Suprapubic skin (tissue), 4 donors: ENCODE measurements around the gene CANT1. TPM values are rescaled to one million over a fixed set of nuclear protein-coding genes. Genes with fewer than 3 reads are reported as not detected.

Experiments
- DNase-seq, 2 donors: peaks; one replicate each; pipeline ENCODE4 v3.0.0-alpha.2; 2019; ENCODE audit warnings: low spot score in 2 of 2
- H3K27ac ChIP-seq: fragments of 200-600 bp; sonication (generic); one replicate; pipeline ENCODE4 v1.5.1; 2019
- H3K27me3 ChIP-seq: fragments of 200-600 bp; sonication (generic); one replicate; pipeline ENCODE4 v1.5.1; 2019
- H3K36me3 ChIP-seq: fragments of 200-600 bp; sonication (generic); one replicate; pipeline ENCODE4 v1.5.1; 2019
- H3K4me1 ChIP-seq: fragments of 200-600 bp; sonication (generic); one replicate; pipeline ENCODE4 v1.5.1; 2019
- H3K4me3 ChIP-seq: fragments of 200-600 bp; sonication (generic); one replicate; pipeline ENCODE4 v1.5.1; 2019; ENCODE audit warnings: mild to moderate bottlenecking
- H3K9me3 ChIP-seq: fragments of 200-600 bp; sonication (generic); one replicate; pipeline ENCODE4 v1.5.1; 2019
- CTCF ChIP-seq, 2 donors: fragments of 200-600 bp in 1 of 2; fragments of 450-650 bp in 1 of 2; sonication (generic) in 1 of 2; IDR thresholded peaks; one replicate each; pipeline ENCODE4 v1.5.1; 2016 to 2019; ENCODE audit warnings: antibody characterized with exemption in 2 of 2, mild to moderate bottlenecking in 1 of 2, moderate library complexity in 1 of 2
- EP300 ChIP-seq: sonication (generic); formaldehyde crosslinking; IDR thresholded peaks from one replicate; pipeline ENCODE4 v1.6.1; 2017; ENCODE audit warnings: antibody characterized with exemption
- POLR2A ChIP-seq, 2 donors: fragments of 450-650 bp; IDR thresholded peaks; one replicate each; pipeline ENCODE4 v1.6.1; 2017; ENCODE audit warnings: antibody characterized with exemption in 2 of 2, mild to moderate bottlenecking in 2 of 2, moderate library complexity in 2 of 2
- POLR2AphosphoS5 ChIP-seq, 3 donors: sonication (generic); formaldehyde crosslinking; IDR thresholded peaks; one replicate each; pipeline ENCODE4 v1.6.1; 2017; ENCODE audit warnings: antibody characterized with exemption in 3 of 3
- WGBS: methylation state at CpG from one replicate; pipeline ENCODE4 v1.1.5; 2018; 5-methylcytosine and 5-hydroxymethylcytosine counted together
- total RNA-seq, 4 donors: library from RNA; depleted of rRNA; stranded (reverse); fragments of >200 nt; gene quantifications; one replicate each; pipeline ENCODE4 v1.1.0, GENCODE V29; 2016

The CANT1 gene
- total RNA-seq, 4 donors from 2014 or later = 21.8 to 37.4 (median 30.1) TPM

- Histone ChIP-seq H3K27ac (no peak overlapping the region), H3K27me3 (no peaks in the 10 kb centered on the region), H3K4me1 (peaks cover 55% of the 10 kb centered on the region), H3K36me3 (no peaks in the 10 kb centered on the region), H3K9me3 (no peaks in the 10 kb centered on the region), H3K4me3 (peak overlapping the region; percentile 28)
- no peak for TF ChIP-seq EP300
- no peak for TF ChIP-seq POLR2AphosphoS5 (IDR thresholded peaks at IDR 0.05)
- no peak for TF ChIP-seq CTCF (IDR thresholded peaks at IDR 0.05)
- no peak for TF ChIP-seq POLR2A (IDR thresholded peaks at IDR 0.05)
- DNase-seq = no peak
- 75% methylated on average over 15 of the region's 21 CpGs for WGBS
Measured at GRCh38 chr17:78977997-78978973, 31.3 kb downstream of the CANT1 start.

- H3K9me3 ChIP-seq = no peaks in the 10 kb centered on the region
- H3K4me1 ChIP-seq = peaks cover 56% of the 10 kb centered on the region
- TF ChIP-seq POLR2A (IDR thresholded peaks at IDR 0.05) (no peak), EP300 (no peak), POLR2AphosphoS5 (IDR thresholded peaks at IDR 0.05) (no peak), CTCF (IDR thresholded peaks at IDR 0.05) (no peak)
- H3K27ac ChIP-seq = no peak overlapping the region
- 78% methylated on average over 8 of the region's 8 CpGs for WGBS
- no peaks in the 10 kb centered on the region for H3K27me3 ChIP-seq
- no peaks in the 10 kb centered on the region for H3K36me3 ChIP-seq
- H3K4me3 ChIP-seq = no peak overlapping the region
- DNase-seq = no peak
Measured at GRCh38 chr17:78977681-78977943, 32.0 kb downstream of the CANT1 start.

GRCh38 chr17:78976907-78977680 is 32.5 kb downstream of the CANT1 start:
- WGBS = 73% methylated on average over 9 of the region's 20 CpGs
- peaks cover 56% of the 10 kb centered on the region for H3K4me1 ChIP-seq
- no peak overlapping the region for H3K4me3 ChIP-seq

GRCh38 chr17:78974635-78975591 is 34.7 kb downstream of the CANT1 start:
- 38% methylated on average over 17 of the region's 30 CpGs for WGBS
- no peaks in the 10 kb centered on the region for H3K9me3 ChIP-seq
- peak overlapping the region; percentile 85 for H3K27ac ChIP-seq
- no peaks in the 10 kb centered on the region for H3K27me3 ChIP-seq
- TF ChIP-seq EP300 (no peak), POLR2A (IDR thresholded peaks at IDR 0.05) (no peak), CTCF (IDR thresholded peaks at IDR 0.05) (no peak), POLR2AphosphoS5 (IDR thresholded peaks at IDR 0.05) (peak in 2 of 3 donors; percentile 42 to 72)
- H3K36me3 ChIP-seq = no peaks in the 10 kb centered on the region
- peak; percentile 87 to 92 for DNase-seq
- H3K4me1 ChIP-seq = peaks cover 65% of the 10 kb centered on the region
- H3K4me3 ChIP-seq = peak overlapping the region; percentile 22

More at GRCh38 chr17:78976907-78977680, 32.5 kb downstream of the CANT1 start:
- peak overlapping the region; percentile 85 for H3K27ac ChIP-seq
- no peak for DNase-seq
- H3K36me3 ChIP-seq = no peaks in the 10 kb centered on the region
- no peak for TF ChIP-seq CTCF (IDR thresholded peaks at IDR 0.05)
- TF ChIP-seq EP300 = no peak
- no peak for TF ChIP-seq POLR2A (IDR thresholded peaks at IDR 0.05)
- TF ChIP-seq POLR2AphosphoS5 (IDR thresholded peaks at IDR 0.05) = no peak
- no peaks in the 10 kb centered on the region for H3K27me3 ChIP-seq
- no peaks in the 10 kb centered on the region for H3K9me3 ChIP-seq
